ENCODE data around the gene HDAC4.

The HDAC4 gene

GRCh38 chr2:239369631-239370161 lies 31.1 kb downstream of the HDAC4 start:
- DNase-seq (ENCODE audit: low read depth), result no peak

GRCh38 chr2:239368906-239369552 lies 31.8 kb downstream of the HDAC4 start:
- DNase-seq (ENCODE audit: low read depth), result no peak

GRCh38 chr2:239368321-239368720 lies 32.5 kb downstream of the HDAC4 start:
- DNase-seq (ENCODE audit: low read depth), result no peak

GRCh38 chr2:239366740-239367139 lies 34.1 kb downstream of the HDAC4 start:
- DNase-seq (ENCODE audit: low read depth), result no peak

GRCh38 chr2:239365782-239366435 lies 34.9 kb downstream of the HDAC4 start:
- no peak for DNase-seq (ENCODE audit: low read depth)

GRCh38 chr2:239365071-239365781 lies 35.6 kb downstream of the HDAC4 start:
- no peak for DNase-seq (ENCODE audit: low read depth)

- DNase-seq (ENCODE audit: low read depth), result no peak
Measured at GRCh38 chr2:239363946-239364637, 36.7 kb downstream of the HDAC4 start.

GRCh38 chr2:239362507-239362906 lies 38.3 kb downstream of the HDAC4 start:
- no peak for DNase-seq (ENCODE audit: low read depth)

- DNase-seq (ENCODE audit: low read depth), result no peak
Measured at GRCh38 chr2:239361311-239361642, 39.5 kb downstream of the HDAC4 start.

GRCh38 chr2:239360421-239361310 lies 40.2 kb downstream of the HDAC4 start:
- no peak for DNase-seq (ENCODE audit: low read depth)

GRCh38 chr2:239360008-239360407 lies 40.8 kb downstream of the HDAC4 start:
- DNase-seq (ENCODE audit: low read depth), result no peak

GRCh38 chr2:239359196-239359912 lies 41.5 kb downstream of the HDAC4 start:
- no peak for DNase-seq (ENCODE audit: low read depth)

- no peak for DNase-seq (ENCODE audit: low read depth)
Measured at GRCh38 chr2:239358062-239358754, 42.6 kb downstream of the HDAC4 start.

- no peak for DNase-seq (ENCODE audit: low read depth)
Measured at GRCh38 chr2:239355724-239356123, 45.1 kb downstream of the HDAC4 start.

GRCh38 chr2:239355139-239355538 lies 45.7 kb downstream of the HDAC4 start:
- no peak for DNase-seq (ENCODE audit: low read depth)

GRCh38 chr2:239354791-239355136 lies 46.1 kb downstream of the HDAC4 start:
- no peak for DNase-seq (ENCODE audit: low read depth)

- no peak for DNase-seq (ENCODE audit: low read depth)
Measured at GRCh38 chr2:239354132-239354790, 46.6 kb downstream of the HDAC4 start.

- DNase-seq (ENCODE audit: low read depth), result no peak
Measured at GRCh38 chr2:239353692-239354091, 47.1 kb downstream of the HDAC4 start.

GRCh38 chr2:239351687-239352086 lies 49.1 kb downstream of the HDAC4 start:
- DNase-seq (ENCODE audit: low read depth), result no peak
